HG02840 (cell line): Measurements from ENCODE around the gene TIGD4.

Source experiments
- ATAC-seq: cut with Tn5 transposase; IDR thresholded peaks from one replicate; pipeline ENCODE4 v1.9.1; 2021; ENCODE audit warnings: mild to moderate bottlenecking, moderate library complexity, moderate number of reproducible peaks; ENCODE audit not compliant: unreplicated experiment, low FRiP score

Gene TIGD4

DNA sequence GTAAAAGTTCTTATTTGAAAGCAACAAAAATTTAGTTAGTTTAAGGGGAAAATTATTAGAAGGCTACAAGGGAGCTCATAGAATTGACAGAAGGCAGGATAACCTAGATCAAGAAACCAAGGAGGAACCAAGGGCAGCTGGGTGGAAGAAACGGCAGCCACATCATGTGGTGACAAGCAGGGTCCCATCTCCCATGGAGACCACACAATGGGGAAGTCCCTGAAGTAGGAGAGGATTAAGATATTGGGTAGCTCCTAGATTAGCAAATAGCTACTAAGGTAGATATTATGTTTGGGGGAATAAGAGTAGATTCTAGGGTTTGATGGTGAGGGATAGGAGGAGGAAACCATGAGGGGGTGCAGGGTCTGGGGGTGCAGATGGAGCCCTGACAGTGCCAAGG, 51.7 kb downstream of the TIGD4 start:
- ATAC-seq, result no peak

DNA sequence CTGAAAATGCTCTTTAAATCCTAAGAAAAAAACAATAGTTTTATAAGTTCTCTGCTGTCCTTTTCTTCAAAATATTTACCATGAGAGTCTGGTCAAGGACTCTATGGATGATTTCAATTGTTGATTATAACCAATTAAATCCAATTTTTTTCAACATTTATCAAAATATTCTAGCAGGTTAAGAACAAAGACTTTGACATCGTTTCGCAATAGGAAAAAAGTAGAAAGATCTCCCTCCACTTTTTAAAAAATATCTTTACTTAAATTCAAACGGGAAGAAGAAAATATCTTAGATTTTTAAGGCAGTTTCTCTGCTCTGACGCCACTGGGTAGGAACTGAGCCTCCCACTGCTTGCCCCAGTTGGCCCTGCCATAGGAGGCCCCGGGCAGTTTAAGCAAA, 55.0 kb downstream of the TIGD4 start:
- ATAC-seq, result no peak

DNA sequence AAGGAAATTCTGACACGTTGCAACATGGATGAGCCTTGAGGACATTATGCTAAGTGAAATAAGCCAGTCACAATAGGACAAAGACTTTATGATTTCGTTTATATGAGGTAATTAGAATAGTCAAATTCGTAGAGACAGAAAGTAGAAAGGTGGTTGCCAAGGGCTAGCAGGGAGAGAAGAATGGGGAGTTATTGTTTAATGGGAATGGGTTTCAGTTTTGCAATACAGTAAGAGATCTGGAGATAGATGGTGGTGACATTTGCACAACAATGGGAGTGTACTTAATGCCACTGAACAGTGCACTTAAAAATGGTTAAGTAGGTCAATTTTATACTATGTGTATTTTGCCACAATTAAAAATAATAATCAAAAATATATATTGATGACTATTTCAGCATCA, 56.3 kb downstream of the TIGD4 start:
- ATAC-seq, result no peak

DNA sequence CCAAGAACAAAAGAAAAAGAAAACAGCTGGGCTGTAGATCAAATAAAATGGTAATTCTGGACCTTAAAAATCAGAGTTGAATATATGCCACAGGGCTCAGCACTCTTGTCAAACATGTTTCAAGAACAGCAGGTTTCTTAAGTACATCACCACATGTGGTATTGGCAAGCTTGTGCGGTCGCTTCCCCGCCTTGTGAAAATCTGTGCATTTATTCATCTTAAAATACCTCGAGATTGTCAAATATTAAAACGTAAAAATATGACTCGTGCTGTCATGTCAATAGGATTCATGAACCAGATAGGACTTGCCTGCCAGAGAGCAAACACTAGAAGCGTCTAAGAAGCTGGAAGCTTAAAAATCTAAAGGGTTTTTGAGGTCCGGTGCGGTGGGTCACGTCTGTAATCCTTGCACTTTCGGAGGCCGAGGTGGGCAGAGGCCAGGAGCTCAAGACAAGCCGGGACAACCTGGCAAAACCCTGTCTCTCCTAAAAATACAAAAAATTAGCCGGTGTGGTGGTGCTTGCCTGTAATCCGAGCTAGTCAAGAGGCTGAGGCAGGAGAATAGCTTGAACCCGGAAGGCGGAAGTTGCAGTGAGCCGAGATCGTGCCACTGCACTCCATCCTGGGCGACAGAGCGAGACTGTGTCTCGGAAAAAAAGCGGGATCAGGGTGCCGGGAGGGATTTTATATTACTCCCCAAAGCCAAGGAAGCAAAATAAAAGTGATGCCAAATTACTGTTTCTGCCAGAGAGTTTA, 59.6 kb downstream of the TIGD4 start:
- no peak for ATAC-seq
